Uterus (tissue), 4 donors: Measurements from ENCODE around the gene C1QTNF7. TPM values are rescaled to one million over a fixed set of nuclear protein-coding genes. Genes with fewer than 3 reads are reported as not detected.

Experiments
- DNase-seq, 2 donors: peaks; one replicate each; pipeline ENCODE4 v3.0.0-alpha.2; 2019 to 2020
- H3K27ac ChIP-seq, 2 donors: fragments of 200-600 bp; sonication (generic); 1 replicate in 1 of 2; 2 replicates in 1 of 2; pipeline ENCODE4 v1.5.1; 2016 to 2018
- H3K27me3 ChIP-seq, 2 donors: fragments of 200-600 bp; sonication (generic); one replicate each; pipeline ENCODE4 v1.5.1; 2018 to 2019; ENCODE audit warnings: control low read depth in 1 of 2
- H3K36me3 ChIP-seq, 2 donors: fragments of 200-600 bp; sonication (generic); one replicate each; pipeline ENCODE4 v1.5.1; 2019; ENCODE audit warnings: control low read depth in 1 of 2
- H3K4me1 ChIP-seq, 2 donors: fragments of 200-600 bp; sonication (generic); one replicate each; pipeline ENCODE4 v1.5.1; 2018 to 2019; ENCODE audit warnings: control low read depth in 1 of 2
- H3K4me3 ChIP-seq, 2 donors: fragments of 200-600 bp; sonication (generic); 1 replicate in 1 of 2; 2 replicates in 1 of 2; pipeline ENCODE4 v1.5.1; 2018 to 2019; ENCODE audit warnings: mild to moderate bottlenecking in 1 of 2
- H3K9me3 ChIP-seq, 2 donors: fragments of 200-600 bp; sonication (generic); one replicate each; pipeline ENCODE4 v1.5.1; 2019; ENCODE audit warnings: control low read depth in 1 of 2
- POLR2A ChIP-seq, 2 donors: fragments of 450-650 bp; IDR thresholded peaks; one replicate each; pipeline ENCODE4 v1.6.1; 2016; ENCODE audit warnings: antibody characterized with exemption in 2 of 2, mild to moderate bottlenecking in 1 of 2, moderate library complexity in 1 of 2
- intact Hi-C: fragments of 100-400 bp; cut with DNase I; formaldehyde crosslinking; loops from one replicate; pipeline ENCODE4 v1.15.1; 2023; ENCODE audit warnings: low total_unique reads
- total RNA-seq, 4 donors: library from RNA; depleted of rRNA in 3 of 4; stranded (reverse); fragments of >200 nt in 3 of 4; gene quantifications; one replicate each; pipeline versions ENCODE4 v1.1.0 to v1.2.4, GENCODE V29; 2014 to 2023
- TF ChIP-seq, protein P1 (sequence below), 4 experiments: fragments of 200-600 bp in 2 of 4; fragments of 450-650 bp in 2 of 4; sonication (generic) in 2 of 4; IDR thresholded peaks; one replicate each; pipeline ENCODE4 v1.5.1; 2016 to 2019; ENCODE audit warnings: antibody characterized with exemption in 4 of 4, mild to moderate bottlenecking in 2 of 4, moderate library complexity in 1 of 4
- donor health status: DM: yes; HTN: yes; CAD: no.

C1QTNF7 gene
- total RNA-seq, 4 donors from 2014 or later = 6.1 to 31.5 (median 12.9) TPM

DNA sequence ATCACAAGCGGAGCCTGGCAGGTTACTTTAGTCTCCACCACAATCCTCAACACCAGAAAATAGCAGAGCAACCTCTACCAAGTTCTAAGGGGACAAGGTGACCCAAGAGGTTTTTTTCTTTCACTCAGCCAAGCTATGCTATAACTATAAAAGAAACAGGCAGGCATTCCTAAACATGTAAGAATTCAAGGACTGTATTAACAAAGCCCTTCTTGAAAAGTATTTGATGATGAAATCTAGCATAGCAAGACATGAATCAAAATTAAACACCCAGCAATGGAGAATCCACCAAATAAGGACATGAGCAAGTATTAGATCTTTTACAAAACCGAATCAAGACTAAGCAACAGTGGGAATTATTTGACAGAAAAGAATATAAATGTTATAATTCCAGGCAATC, 25.7 kb upstream of the C1QTNF7 start:
- Histone ChIP-seq H3K27me3 (no peaks in the 10 kb centered on the region), H3K4me3 (no peak overlapping the region), H3K36me3 (no peaks in the 10 kb centered on the region), H3K9me3 (no peaks in the 10 kb centered on the region), H3K27ac (peak overlapping the region; percentile 64 to 69), H3K4me1 (peaks cover 7 to 9% of the 10 kb centered on the region in 2 donors)
- intact Hi-C loops = no loop called here
- TF ChIP-seq, protein P1, sequence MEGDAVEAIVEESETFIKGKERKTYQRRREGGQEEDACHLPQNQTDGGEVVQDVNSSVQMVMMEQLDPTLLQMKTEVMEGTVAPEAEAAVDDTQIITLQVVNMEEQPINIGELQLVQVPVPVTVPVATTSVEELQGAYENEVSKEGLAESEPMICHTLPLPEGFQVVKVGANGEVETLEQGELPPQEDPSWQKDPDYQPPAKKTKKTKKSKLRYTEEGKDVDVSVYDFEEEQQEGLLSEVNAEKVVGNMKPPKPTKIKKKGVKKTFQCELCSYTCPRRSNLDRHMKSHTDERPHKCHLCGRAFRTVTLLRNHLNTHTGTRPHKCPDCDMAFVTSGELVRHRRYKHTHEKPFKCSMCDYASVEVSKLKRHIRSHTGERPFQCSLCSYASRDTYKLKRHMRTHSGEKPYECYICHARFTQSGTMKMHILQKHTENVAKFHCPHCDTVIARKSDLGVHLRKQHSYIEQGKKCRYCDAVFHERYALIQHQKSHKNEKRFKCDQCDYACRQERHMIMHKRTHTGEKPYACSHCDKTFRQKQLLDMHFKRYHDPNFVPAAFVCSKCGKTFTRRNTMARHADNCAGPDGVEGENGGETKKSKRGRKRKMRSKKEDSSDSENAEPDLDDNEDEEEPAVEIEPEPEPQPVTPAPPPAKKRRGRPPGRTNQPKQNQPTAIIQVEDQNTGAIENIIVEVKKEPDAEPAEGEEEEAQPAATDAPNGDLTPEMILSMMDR (IDR thresholded peaks at IDR 0.05) = no peak
- TF ChIP-seq POLR2A (IDR thresholded peaks at IDR 0.05) = no peak
- DNase-seq = no peak

DNA sequence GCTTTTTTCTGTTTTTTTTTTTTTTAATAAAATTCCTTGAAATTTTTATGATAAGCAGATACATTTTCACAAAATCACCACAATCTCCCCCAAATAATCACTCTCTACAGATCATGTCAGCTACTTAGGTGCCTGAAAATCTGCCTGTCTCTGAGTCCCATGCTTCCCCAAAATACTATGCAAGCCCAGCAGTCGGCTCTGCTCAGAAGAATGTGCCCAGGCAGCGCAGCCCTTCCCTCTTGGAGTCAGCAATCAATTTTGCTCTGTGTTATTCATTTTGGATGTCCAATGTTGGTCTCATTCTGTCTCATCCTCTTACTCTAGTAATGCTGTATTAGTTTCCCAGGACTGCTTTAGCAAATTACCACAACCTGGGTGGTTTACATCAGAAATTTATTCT, 24.9 kb upstream of the C1QTNF7 start:
- H3K27ac ChIP-seq = peak overlapping the region; percentile 64 to 69

DNA sequence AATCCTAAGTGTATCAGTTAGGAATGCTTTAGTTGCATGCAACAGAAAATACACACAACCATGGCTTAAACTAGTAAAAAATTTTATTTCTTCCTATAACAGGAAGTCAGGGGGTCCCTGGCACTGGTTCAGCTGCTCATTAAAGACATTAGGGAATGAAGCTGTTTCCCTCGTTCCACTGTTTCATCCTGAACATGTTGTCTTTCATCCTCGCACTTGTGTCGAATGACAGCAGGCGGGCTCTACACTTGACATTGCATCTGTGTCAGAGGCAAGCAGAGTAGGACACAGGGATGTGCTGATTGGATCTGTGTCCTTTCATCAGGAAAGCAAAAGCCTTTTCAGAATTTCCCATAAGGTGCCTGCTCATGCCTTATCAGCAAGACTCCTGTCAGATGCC, 22.8 kb upstream of the C1QTNF7 start:
- no peak overlapping the region for H3K4me3 ChIP-seq
- no peak for DNase-seq
- TF ChIP-seq, protein P1 (IDR thresholded peaks at IDR 0.05) = no peak
- no peak for TF ChIP-seq POLR2A (IDR thresholded peaks at IDR 0.05)
- no peaks in the 10 kb centered on the region for H3K36me3 ChIP-seq
- H3K4me1 ChIP-seq = peaks cover 7% of the 10 kb centered on the region in 2 donors
- intact Hi-C loops = no loop called here
- H3K9me3 ChIP-seq = no peaks in the 10 kb centered on the region
- H3K27ac ChIP-seq = no peak overlapping the region
- H3K27me3 ChIP-seq = no peaks in the 10 kb centered on the region

More for the DNA sequence above, 24.9 kb upstream of the C1QTNF7 start:
- Histone ChIP-seq H3K27me3 (no peaks in the 10 kb centered on the region), H3K36me3 (no peaks in the 10 kb centered on the region), H3K9me3 (no peaks in the 10 kb centered on the region), H3K4me3 (no peak overlapping the region), H3K4me1 (peaks cover 7 to 9% of the 10 kb centered on the region in 2 donors)
- no peak for TF ChIP-seq POLR2A (IDR thresholded peaks at IDR 0.05)
- TF ChIP-seq, protein P1 (IDR thresholded peaks at IDR 0.05) = no peak
- no peak for DNase-seq
- intact Hi-C loops = no loop called here

DNA sequence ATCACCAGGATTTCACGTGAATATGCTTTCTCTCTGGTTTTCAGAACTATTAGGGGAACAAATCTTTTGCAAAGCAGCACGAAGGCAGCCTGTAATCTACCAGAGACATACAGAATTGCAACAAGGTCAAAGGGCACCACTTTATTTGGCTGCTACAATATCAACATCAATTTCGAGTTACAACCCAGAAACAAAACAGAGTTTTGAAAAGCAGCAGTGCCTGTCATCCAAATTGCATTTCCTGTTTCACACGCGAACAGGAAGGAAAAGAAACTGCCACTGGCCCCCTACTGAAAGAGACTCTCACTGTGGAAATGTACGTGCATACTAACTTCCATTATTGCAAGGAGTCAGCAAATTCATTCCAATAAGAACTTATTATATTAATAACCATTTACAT, 17.1 kb upstream of the C1QTNF7 start:
- peak in 1 of 2 donors; percentile 27 for DNase-seq
- H3K4me3 ChIP-seq = no peak overlapping the region
- no peaks in the 10 kb centered on the region for H3K27me3 ChIP-seq
- intact Hi-C loops = no loop called here
- H3K36me3 ChIP-seq = no peaks in the 10 kb centered on the region
- TF ChIP-seq, protein P1 (IDR thresholded peaks at IDR 0.05) = no peak
- no peak for TF ChIP-seq POLR2A (IDR thresholded peaks at IDR 0.05)
- peak overlapping the region; percentile 33 to 34 for H3K27ac ChIP-seq
- H3K9me3 ChIP-seq = no peaks in the 10 kb centered on the region
- peaks cover 0 to 3% of the 10 kb centered on the region in 2 donors for H3K4me1 ChIP-seq

DNA sequence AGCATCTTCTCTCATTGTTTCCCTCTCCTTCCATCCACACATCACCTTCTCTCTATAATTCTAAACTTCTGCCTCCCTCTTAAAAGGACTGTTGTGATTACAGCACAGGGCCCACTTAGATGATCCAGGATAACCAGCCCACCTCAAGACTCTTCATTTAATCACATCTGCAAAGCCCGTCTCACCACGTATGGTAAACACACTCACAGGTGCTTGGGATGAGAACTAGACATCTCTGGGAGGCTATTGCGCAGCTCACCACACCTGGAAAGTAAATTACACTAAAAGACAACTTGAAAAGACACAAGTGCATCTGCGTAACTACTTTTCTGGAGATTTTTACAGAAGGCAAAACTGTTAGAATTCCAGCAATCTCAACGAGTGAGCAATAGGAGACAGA, 15.4 kb upstream of the C1QTNF7 start:
- Histone ChIP-seq H3K27ac (no peak overlapping the region), H3K4me1 (peaks cover 0 to 3% of the 10 kb centered on the region in 2 donors), H3K36me3 (no peaks in the 10 kb centered on the region), H3K27me3 (no peaks in the 10 kb centered on the region), H3K4me3 (no peak overlapping the region), H3K9me3 (no peaks in the 10 kb centered on the region)
- no peak for DNase-seq
- TF ChIP-seq POLR2A (IDR thresholded peaks at IDR 0.05) = no peak
- TF ChIP-seq, protein P1 (IDR thresholded peaks at IDR 0.05) = no peak
- intact Hi-C loops = no loop called here
